Measurements from ENCODE around the gene LRP1-AS.
A peak's percentile ranks its signal among the peaks of the same experiment; 100 is the strongest.

The LRP1-AS gene

GRCh38 chr12:57146961-57147944 lies at the start of gene LRP1-AS:
Gene LRP1-AS, minus strand, starts transcription at chr12:57147619.
- peak; percentile 26 for DNase-seq (ENCODE audit: low spot score)

- DNase-seq (ENCODE audit: low spot score), result no peak
These were observed 49.5 kb upstream of the LRP1-AS start for GRCh38 chr12:57196956-57197355.

GRCh38 chr12:57196439-57196838 lies 49.0 kb upstream of the LRP1-AS start:
- DNase-seq (ENCODE audit: low spot score), result no peak

- DNase-seq (ENCODE audit: low spot score), result no peak
These were observed 48.4 kb upstream of the LRP1-AS start for GRCh38 chr12:57195611-57196371.

GRCh38 chr12:57195186-57195585 lies 47.8 kb upstream of the LRP1-AS start:
- no peak for DNase-seq (ENCODE audit: low spot score)

GRCh38 chr12:57194253-57194652 lies 46.8 kb upstream of the LRP1-AS start:
- DNase-seq (ENCODE audit: low spot score), result no peak

- no peak for DNase-seq (ENCODE audit: low spot score)
These were observed 46.4 kb upstream of the LRP1-AS start for GRCh38 chr12:57193706-57194245.

- no peak for DNase-seq (ENCODE audit: low spot score)
These were observed 45.5 kb upstream of the LRP1-AS start for GRCh38 chr12:57192920-57193319.

GRCh38 chr12:57191410-57191809 lies 44.0 kb upstream of the LRP1-AS start:
- no peak for DNase-seq (ENCODE audit: low spot score)

GRCh38 chr12:57190821-57191220 lies 43.4 kb upstream of the LRP1-AS start:
- no peak for DNase-seq (ENCODE audit: low spot score)

GRCh38 chr12:57190037-57190436 lies 42.6 kb upstream of the LRP1-AS start:
- no peak for DNase-seq (ENCODE audit: low spot score)

- no peak for DNase-seq (ENCODE audit: low spot score)
These were observed 40.6 kb upstream of the LRP1-AS start for GRCh38 chr12:57188090-57188425.

GRCh38 chr12:57187222-57188089 lies 40.0 kb upstream of the LRP1-AS start:
- no peak for DNase-seq (ENCODE audit: low spot score)

- no peak for DNase-seq (ENCODE audit: low spot score)
These were observed 38.6 kb upstream of the LRP1-AS start for GRCh38 chr12:57185906-57186508.

GRCh38 chr12:57185403-57185802 lies 38.0 kb upstream of the LRP1-AS start:
- no peak for DNase-seq (ENCODE audit: low spot score)

- no peak for DNase-seq (ENCODE audit: low spot score)
These were observed 36.7 kb upstream of the LRP1-AS start for GRCh38 chr12:57183939-57184725.

GRCh38 chr12:57182918-57183575 lies 35.6 kb upstream of the LRP1-AS start:
- peak; percentile 76 for DNase-seq (ENCODE audit: low spot score)

GRCh38 chr12:57181561-57182155 lies 34.2 kb upstream of the LRP1-AS start:
- DNase-seq (ENCODE audit: low spot score), result no peak

GRCh38 chr12:57181072-57181471 lies 33.7 kb upstream of the LRP1-AS start:
- no peak for DNase-seq (ENCODE audit: low spot score)

Data from kidney tubule cell (primary cell).